Adrenal gland (tissue), 12 donors: ENCODE data around the gene SYNE2. TPM values are rescaled to one million over a fixed set of nuclear protein-coding genes. Genes with fewer than 3 reads are reported as not detected.

Experiments
- DNase-seq, 7 donors: peaks; one replicate each; pipeline ENCODE4 v3.0.0-alpha.2; 2019 to 2020
- H3K27ac ChIP-seq, 5 donors: fragments of 200-600 bp; sonication (generic) in 4 of 5; 1 replicate in 3 of 5; 2 replicates in 2 of 5; pipeline versions ENCODE4 v1.5.1 to v1.8.0; 2016 to 2020; ENCODE audit warnings: mild to moderate bottlenecking in 1 of 5
- H3K27me3 ChIP-seq: fragments of 200-600 bp; 2 replicates; pipeline ENCODE4 v1.8.0; 2021
- H3K36me3 ChIP-seq, 2 donors: fragments of 200-600 bp; replicated peaks in 1 of 2; 1 replicate in 1 of 2; 2 replicates in 1 of 2; pipeline versions ENCODE4 v1.5.1 to v1.8.0; 2018 to 2022
- H3K4me1 ChIP-seq, 2 donors: fragments of 200-600 bp; replicated peaks in 1 of 2; 1 replicate in 1 of 2; 2 replicates in 1 of 2; pipeline versions ENCODE4 v1.5.1 to v1.8.0; 2018 to 2021
- H3K4me3 ChIP-seq, 4 donors: fragments of 200-600 bp; sonication (generic) in 3 of 4; one replicate each; pipeline ENCODE4 v1.5.1; 2016 to 2018
- H3K9me3 ChIP-seq, 3 donors: fragments of 200-600 bp; sonication (generic) in 1 of 3; replicated peaks in 1 of 3; 1 replicate in 2 of 3; 2 replicates in 1 of 3; pipeline versions ENCODE4 v1.5.1 to v1.8.0; 2016 to 2021
- CTCF ChIP-seq, 6 experiments: fragments of 450-650 bp in 4 of 6; fragments of 200-600 bp in 2 of 6; sonication (generic) in 1 of 6; IDR thresholded peaks; 1 replicate in 5 of 6; 2 replicates in 1 of 6; pipeline versions ENCODE4 v1.5.1 to v1.8.0; 2016 to 2021; ENCODE audit warnings: antibody characterized with exemption in 6 of 6, mild to moderate bottlenecking in 2 of 6, moderate library complexity in 1 of 6
- POLR2A ChIP-seq, 2 donors: fragments of 450-650 bp; IDR thresholded peaks; one replicate each; pipeline ENCODE4 v1.6.1; 2017; ENCODE audit warnings: antibody characterized with exemption in 2 of 2, mild to moderate bottlenecking in 2 of 2, moderate library complexity in 1 of 2
- WGBS, 4 donors: extraction: QIAGEN DNeasy Blood & Tissue Kit in 2 of 4; methylation state at CpG; one replicate each; pipeline versions ENCODE4 v1.1.5 to v1.1.7; 2013 to 2017; 5-methylcytosine and 5-hydroxymethylcytosine counted together
- intact Hi-C, 2 donors: fragments of 100-400 bp; cut with DNase I; formaldehyde crosslinking; loops; one replicate each; pipeline versions ENCODE4 v1.14.1 to v1.15.0; 2022 to 2023
- microRNA counts, 2 donors: library from miRNA; unstranded; fragments of <30 nt; microRNA quantifications; one replicate each; lab custom pipeline; 2016
- microRNA-seq, 3 donors: library from miRNA; unstranded; fragments of <30 nt; microRNA quantifications; one replicate each; pipeline ENCODE4, GENCODE V29; 2017 to 2020
- polyA plus RNA-seq, 3 donors: library from polyadenylated mRNA; stranded (reverse); fragments of 200-250 nt in 2 of 3; fragments of 350-450 nt in 1 of 3; fragmentation: Illumina TruSeq in 1 of 3; extraction: RNeasy Lipid Tissue Mini Kit (QIAGEN cat#74804) in 1 of 3; gene quantifications; one replicate each; pipeline ENCODE4 v1.2.3, GENCODE V29; 2013 to 2014
- small RNA-seq, 2 donors: library from RNA; depleted of rRNA; stranded (forward); fragments of <200 nt; gene quantifications; one replicate each; pipeline ENCODE3, GENCODE V24; 2016
- total RNA-seq, 9 donors: library from RNA; depleted of rRNA in 4 of 9; stranded (reverse); fragments of >200 nt in 4 of 9; fragments of 120-200 nt in 1 of 9; fragmentation: NEBNext Ultra II Directional in 1 of 9; extraction: Animal tissue kit (Norgen Biotek cat#: 25700) in 1 of 9; gene quantifications; one replicate each; pipeline versions ENCODE4 v1.1.0 to v1.2.4, GENCODE V29; 2013 to 2023
- donor health status: healthy with polysubstance abuse.
- donor health status: Bipolar disorder and iron deficiency.
- donor health status: DM: yes; HTN: yes; CAD: no.
- donor health status: DM: no; HTN: no; CAD: no.
- donor health status: DM: no; HTN: no; CAD: no.
- donor health status: DM: yes; HTN: yes; CAD: no.

Gene SYNE2
- total and polyA plus RNA-seq, 12 donors, result 21.4 to 140 (median 56.1) TPM

GRCh38 chr14:64260418-64260817, 407.6 kb downstream of the SYNE2 start:
- Histone ChIP-seq H3K4me3 (no peak overlapping the region), H3K9me3 (no peaks in the 10 kb centered on the region), H3K27ac (no peak overlapping the region), H3K4me1 (no peaks in the 10 kb centered on the region), H3K36me3 (peaks cover 0 to 12% of the 10 kb centered on the region in 2 donors), H3K27me3 (no peaks in the 10 kb centered on the region)
- intact Hi-C loops, result no loop called here
- whole genome bisulfite sequencing, 4 donors, result 94 to 97% (median 94%) methylated on average over 16 to 21 of the region's 21 CpGs
- DNase-seq, result no peak
- TF ChIP-seq CTCF (IDR thresholded peaks at IDR 0.05), result no peak
- no peak for TF ChIP-seq POLR2A (IDR thresholded peaks at IDR 0.05)

- TF ChIP-seq CTCF (IDR thresholded peaks at IDR 0.05) (no peak), POLR2A (IDR thresholded peaks at IDR 0.05) (no peak)
- intact Hi-C loops, result no loop called here
Observed at GRCh38 chr14:64265222-64265621, 412.4 kb downstream of the SYNE2 start.

GRCh38 chr14:64266239-64266638, 413.4 kb downstream of the SYNE2 start:
- H3K4me3 ChIP-seq, result no peak overlapping the region
- H3K9me3 ChIP-seq, result no peaks in the 10 kb centered on the region
- intact Hi-C loops, result no loop called here
- no peaks in the 10 kb centered on the region for H3K4me1 ChIP-seq
- DNase-seq, result no peak
- no peaks in the 10 kb centered on the region for H3K27me3 ChIP-seq
- WGBS, 4 donors, result 54 to 63% (median 61%) methylated on average over 2 of the region's 2 CpGs
- TF ChIP-seq CTCF (IDR thresholded peaks at IDR 0.05), result no peak
- no peak for TF ChIP-seq POLR2A (IDR thresholded peaks at IDR 0.05)
- H3K27ac ChIP-seq, result no peak overlapping the region
- H3K36me3 ChIP-seq, result no peaks in the 10 kb centered on the region

More at GRCh38 chr14:64265222-64265621, 412.4 kb downstream of the SYNE2 start:
- DNase-seq, result no peak
- H3K36me3 ChIP-seq, result peaks cover 0 to 3% of the 10 kb centered on the region in 2 donors
- H3K4me3 ChIP-seq, result no peak overlapping the region
- no peaks in the 10 kb centered on the region for H3K4me1 ChIP-seq
- WGBS, 4 donors, result 94 to 100% (median 100%) methylated on average over 1 of the region's 1 CpG
- no peak overlapping the region for H3K27ac ChIP-seq
- no peaks in the 10 kb centered on the region for H3K27me3 ChIP-seq
- H3K9me3 ChIP-seq, result no peaks in the 10 kb centered on the region

GRCh38 chr14:64272019-64272418, 419.2 kb downstream of the SYNE2 start:
- Histone ChIP-seq H3K27ac (no peak overlapping the region), H3K36me3 (no peaks in the 10 kb centered on the region), H3K4me1 (no peaks in the 10 kb centered on the region), H3K4me3 (no peak overlapping the region), H3K9me3 (no peaks in the 10 kb centered on the region), H3K27me3 (no peaks in the 10 kb centered on the region)
- TF ChIP-seq POLR2A (IDR thresholded peaks at IDR 0.05) (no peak), CTCF (IDR thresholded peaks at IDR 0.05) (no peak)
- intact Hi-C loops, result no loop called here
- DNase-seq, result no peak

MicroRNA genes within 50 kb of the gene (microRNA counts, 767-probe panel; counts per million panel counts)
- microRNA hsa-miR-548h-5p (lab: Ali Mortazavi, UCI), result 0 counts per million in 2 donors

Small RNA genes within 50 kb of the gene (microRNA-seq; reads per million reads assigned to microRNA genes)
- 0 reads per million in 3 donors for gene MIR548H1

Small RNA genes within 50 kb of the gene (small RNA-seq; reads per million reads assigned to genes)
- gene MIR548H1 (0 reads per million in 2 donors), gene RF00019 (0 reads per million in 2 donors), gene RPS28P1 (0 reads per million in 2 donors)

Other genes with a start within 250 kb of the SYNE2 start
- gene WDR89, start 211.1 kb upstream of the SYNE2 start, total RNA-seq, result 10 to 100 TPM in 6 of 9 donors, 1 to 10 TPM in 3; 2.5 to 16.4 (median 11.3) TPM
- 10 to 100 TPM in 1 of 3 donors, 1 to 10 TPM in 2; 5.2 to 19.2 (median 6.8) TPM for gene WDR89, start 211.1 kb upstream of the SYNE2 start, polyA plus RNA-seq
- 10 to 100 TPM; 11.5 to 54.3 (median 25.2) TPM for gene SGPP1, start 124.9 kb upstream of the SYNE2 start, total RNA-seq
- 10 to 100 TPM in 1 of 3 donors, 1 to 10 TPM in 2; 6.3 to 27.8 (median 9.3) TPM for gene SGPP1, start 124.9 kb upstream of the SYNE2 start, polyA plus RNA-seq